Measurements from ENCODE around the gene VWA3B.
"Not testable (repeated sequence)": the region's sequence is repeated elsewhere in the genome, so short reads cannot be mapped to it uniquely, and the experiment has no call there.

Gene VWA3B

GRCh38 chr2:98138978-98139377 is 52.0 kb downstream of the VWA3B start:
- not testable (repeated sequence) for FAIRE-seq

GRCh38 chr2:98140210-98140609 is 53.2 kb downstream of the VWA3B start:
- FAIRE-seq = no peak

GRCh38 chr2:98142106-98142791 is 55.3 kb downstream of the VWA3B start:
- FAIRE-seq = no peak

GRCh38 chr2:98145070-98145469 is 58.1 kb downstream of the VWA3B start:
- FAIRE-seq = no peak

- not testable (repeated sequence) for FAIRE-seq
These were observed 60.9 kb downstream of the VWA3B start for GRCh38 chr2:98147900-98148299.

GRCh38 chr2:98148595-98149332 is 61.8 kb downstream of the VWA3B start:
- no peak for FAIRE-seq

- no peak for FAIRE-seq
These were observed 62.3 kb downstream of the VWA3B start for GRCh38 chr2:98149333-98149697.

GRCh38 chr2:98153481-98153880 is 66.5 kb downstream of the VWA3B start:
- FAIRE-seq = no peak

GRCh38 chr2:98155291-98155690 is 68.3 kb downstream of the VWA3B start:
- no peak for FAIRE-seq

- FAIRE-seq = no peak
These were observed 68.7 kb downstream of the VWA3B start for GRCh38 chr2:98155716-98156115.

- no peak for FAIRE-seq
These were observed 69.3 kb downstream of the VWA3B start for GRCh38 chr2:98156304-98156703.

GRCh38 chr2:98157557-98157956 is 70.6 kb downstream of the VWA3B start:
- no peak for FAIRE-seq

GRCh38 chr2:98158305-98158704 is 71.3 kb downstream of the VWA3B start:
- FAIRE-seq = no peak

GRCh38 chr2:98160554-98160953 is 73.6 kb downstream of the VWA3B start:
- FAIRE-seq = no peak

- no peak for FAIRE-seq
These were observed 74.2 kb downstream of the VWA3B start for GRCh38 chr2:98161186-98161585.

GRCh38 chr2:98164256-98164655 is 77.3 kb downstream of the VWA3B start:
- FAIRE-seq = no peak

- FAIRE-seq = no peak
These were observed 78.6 kb downstream of the VWA3B start for GRCh38 chr2:98165516-98166071.

GRCh38 chr2:98167916-98168315 is 80.9 kb downstream of the VWA3B start:
- FAIRE-seq = no peak

- FAIRE-seq = no peak
These were observed 83.1 kb downstream of the VWA3B start for GRCh38 chr2:98170076-98170475.

- FAIRE-seq = no peak
These were observed 85.3 kb downstream of the VWA3B start for GRCh38 chr2:98172150-98172765.

- FAIRE-seq = no peak
These were observed 86.0 kb downstream of the VWA3B start for GRCh38 chr2:98172951-98173350.

- no peak for FAIRE-seq
These were observed 88.8 kb downstream of the VWA3B start for GRCh38 chr2:98175811-98176210.

GRCh38 chr2:98177286-98177685 is 90.3 kb downstream of the VWA3B start:
- no peak for FAIRE-seq

GRCh38 chr2:98177986-98178385 is 91.0 kb downstream of the VWA3B start:
- no peak for FAIRE-seq
